ENCODE data around the gene ZNF507. TPM values are rescaled to one million over a fixed set of nuclear protein-coding genes. Genes with fewer than 3 reads are reported as not detected.

The ZNF507 gene
- total RNA-seq, 2 experiments from 2014 or later, result 13.3 to 35.0 TPM

DNA sequence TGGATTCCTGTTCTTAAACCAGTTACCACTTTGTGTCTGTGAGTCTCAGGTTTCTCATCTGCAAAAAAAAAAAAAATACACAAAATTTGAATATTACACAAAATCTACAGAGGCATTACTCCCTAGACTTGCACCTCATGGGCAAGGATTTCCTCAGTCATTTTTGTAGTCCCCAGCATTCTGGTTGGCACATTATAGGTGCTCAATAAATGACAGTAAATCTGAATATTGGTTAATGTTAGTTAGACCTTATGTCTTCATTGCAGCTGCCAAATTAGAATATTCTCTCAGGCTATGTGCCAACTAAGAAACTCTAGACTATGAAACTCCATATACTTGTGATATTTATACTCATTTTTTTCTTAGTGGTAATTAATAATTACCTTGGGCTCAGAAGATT lies 2.2 kb downstream of the ZNF507 start:
- no TSS peak for BruUV-seq (replicated peaks)
- Histone ChIP-seq H4K20me1 (ENCODE audit: insufficient read depth, low read length) (peaks cover 13% of the 10 kb centered on the region), H3K27ac (ENCODE audit: low read depth, low read length, poor library complexity, severe bottlenecking) (no peak overlapping the region), H3K4me1 (ENCODE audit: insufficient read depth, low read length, poor library complexity, severe bottlenecking) (peaks cover 40% of the 10 kb centered on the region), H3K9me3 (ENCODE audit: low read length) (no peaks in the 10 kb centered on the region), H3K79me2 (ENCODE audit: insufficient read depth, low read depth, low read length) (peaks cover 67% of the 10 kb centered on the region), H3K36me3 (ENCODE audit: insufficient read depth, low read length) (peaks cover 48% of the 10 kb centered on the region), H3K4me3 (ENCODE audit: low read depth, low read length, poor library complexity, severe bottlenecking) (peak overlapping the region; percentile 98), H3K4me2 (ENCODE audit: low read length) (peak overlapping the region; percentile 73), H2AFZ (ENCODE audit: low read length) (no peak overlapping the region), H3K9me2 (ENCODE audit: insufficient read depth, low read length) (no peaks in the 10 kb centered on the region)
- ChIA-PET POLR2A (interaction anchor here (0.7 kb wide), 1 partner anchor 1005 kb away, joined by 3 read pairs; no protein-coding TSS in a partner anchor), CTCF (ENCODE audit: unreplicated experiment) (no interaction called here)
- no peak for DNase-seq (ENCODE audit: low spot score)
- TF ChIP-seq, protein P1, sequence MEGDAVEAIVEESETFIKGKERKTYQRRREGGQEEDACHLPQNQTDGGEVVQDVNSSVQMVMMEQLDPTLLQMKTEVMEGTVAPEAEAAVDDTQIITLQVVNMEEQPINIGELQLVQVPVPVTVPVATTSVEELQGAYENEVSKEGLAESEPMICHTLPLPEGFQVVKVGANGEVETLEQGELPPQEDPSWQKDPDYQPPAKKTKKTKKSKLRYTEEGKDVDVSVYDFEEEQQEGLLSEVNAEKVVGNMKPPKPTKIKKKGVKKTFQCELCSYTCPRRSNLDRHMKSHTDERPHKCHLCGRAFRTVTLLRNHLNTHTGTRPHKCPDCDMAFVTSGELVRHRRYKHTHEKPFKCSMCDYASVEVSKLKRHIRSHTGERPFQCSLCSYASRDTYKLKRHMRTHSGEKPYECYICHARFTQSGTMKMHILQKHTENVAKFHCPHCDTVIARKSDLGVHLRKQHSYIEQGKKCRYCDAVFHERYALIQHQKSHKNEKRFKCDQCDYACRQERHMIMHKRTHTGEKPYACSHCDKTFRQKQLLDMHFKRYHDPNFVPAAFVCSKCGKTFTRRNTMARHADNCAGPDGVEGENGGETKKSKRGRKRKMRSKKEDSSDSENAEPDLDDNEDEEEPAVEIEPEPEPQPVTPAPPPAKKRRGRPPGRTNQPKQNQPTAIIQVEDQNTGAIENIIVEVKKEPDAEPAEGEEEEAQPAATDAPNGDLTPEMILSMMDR (conservative IDR thresholded peaks at IDR 0.05; ENCODE audit: low read length), result no peak
- TF ChIP-seq EZH2phosphoT487 (IDR thresholded peaks at IDR 0.05; ENCODE audit: borderline replicate concordance, low read depth, low read length), result no peak
- intact Hi-C loops (cut with micrococcal nuclease; ENCODE audit: unreplicated experiment), result loop anchor here (5.0 kb wide), 1 partner anchor 60 kb away; the partner anchor contains the start of gene DPY19L3

DNA sequence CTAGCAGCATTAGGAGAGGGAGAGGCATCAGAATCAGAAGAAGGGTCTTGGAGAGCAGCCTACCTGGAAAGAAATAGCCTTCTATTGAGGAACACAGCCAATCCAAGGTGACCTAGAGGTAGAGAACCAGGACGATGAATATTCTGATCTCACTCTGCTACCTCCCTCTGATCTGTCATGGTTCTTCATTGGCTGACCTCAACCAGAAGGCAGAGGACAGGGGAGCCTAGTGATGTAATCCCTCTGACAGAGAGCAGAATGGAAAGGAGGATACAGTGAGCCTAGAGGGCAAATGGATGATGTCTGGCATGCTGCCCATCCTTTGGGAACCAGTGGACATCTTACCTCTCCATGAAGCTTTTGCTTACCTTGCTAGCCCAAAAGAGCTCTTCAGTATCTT lies 3.6 kb downstream of the ZNF507 start:
- no peak for TF ChIP-seq EZH2phosphoT487 (IDR thresholded peaks at IDR 0.05; ENCODE audit: borderline replicate concordance, low read depth, low read length)
- TF ChIP-seq, protein P1 (conservative IDR thresholded peaks at IDR 0.05; ENCODE audit: low read length), result no peak
- DNase-seq (ENCODE audit: low spot score), result no peak
- no peak overlapping the region for H3K27ac ChIP-seq (ENCODE audit: low read depth, low read length, poor library complexity, severe bottlenecking)
- no peaks in the 10 kb centered on the region for H3K9me3 ChIP-seq (ENCODE audit: low read length)
- no peak overlapping the region for H3K4me2 ChIP-seq (ENCODE audit: low read length)
- peaks cover 13% of the 10 kb centered on the region for H4K20me1 ChIP-seq (ENCODE audit: insufficient read depth, low read length)
- H2AFZ ChIP-seq (ENCODE audit: low read length), result no peak overlapping the region
- H3K9me2 ChIP-seq (ENCODE audit: insufficient read depth, low read length), result no peaks in the 10 kb centered on the region
- H3K36me3 ChIP-seq (ENCODE audit: insufficient read depth, low read length), result peaks cover 63% of the 10 kb centered on the region
- ChIA-PET CTCF (ENCODE audit: unreplicated experiment) (no interaction called here), POLR2A (interaction anchor here (2.0 kb wide), 1 partner anchor 30 kb away, joined by 5 read pairs; no protein-coding TSS in a partner anchor)
- H3K79me2 ChIP-seq (ENCODE audit: insufficient read depth, low read depth, low read length), result peaks cover 78% of the 10 kb centered on the region
- H3K4me1 ChIP-seq (ENCODE audit: insufficient read depth, low read length, poor library complexity, severe bottlenecking), result peaks cover 40% of the 10 kb centered on the region
- no peak overlapping the region for H3K4me3 ChIP-seq (ENCODE audit: low read depth, low read length, poor library complexity, severe bottlenecking)
- BruUV-seq (replicated peaks), result no TSS peak
- intact Hi-C loops (cut with micrococcal nuclease; ENCODE audit: unreplicated experiment), result loop anchor here (5.0 kb wide), 1 partner anchor 58 kb away; the partner anchor contains the start of gene DPY19L3

DNA sequence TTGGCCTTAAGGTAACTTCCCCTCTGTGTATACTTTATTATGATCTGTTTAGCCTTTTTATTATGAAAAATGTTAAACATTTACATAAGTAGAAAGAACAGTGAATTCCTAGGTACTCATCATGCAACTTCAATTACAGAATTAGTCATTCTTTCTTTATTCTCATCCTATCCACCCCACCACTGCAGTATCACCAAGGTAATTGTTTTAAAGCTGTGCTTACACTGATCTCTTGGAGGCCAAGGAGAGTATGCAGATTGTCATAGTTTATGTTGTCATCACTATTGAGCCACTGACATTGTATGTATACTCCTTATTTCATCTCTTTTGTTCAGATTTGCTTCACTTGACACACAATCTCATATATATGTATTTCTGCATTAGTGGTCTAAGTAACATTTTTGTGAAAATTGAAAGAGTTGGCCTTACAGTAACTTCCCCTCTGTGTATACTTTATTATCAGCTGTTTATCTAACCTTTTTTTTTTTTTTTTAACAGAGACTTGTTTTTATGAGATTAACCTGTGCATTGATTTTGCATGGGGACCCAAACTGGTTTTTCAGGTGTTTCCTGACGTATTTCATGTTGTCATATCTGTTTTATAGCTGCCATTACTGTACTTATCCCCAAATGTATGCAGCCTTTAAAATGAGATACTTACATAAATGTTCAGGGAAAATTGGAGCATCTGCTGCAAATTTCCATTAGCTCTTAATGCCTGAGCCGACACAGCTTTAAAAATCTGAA lies 4.5 kb downstream of the ZNF507 start:
- no peaks in the 10 kb centered on the region for H3K9me2 ChIP-seq (ENCODE audit: insufficient read depth, low read length)
- no peak overlapping the region for H2AFZ ChIP-seq (ENCODE audit: low read length)
- H3K27ac ChIP-seq (ENCODE audit: low read depth, low read length, poor library complexity, severe bottlenecking), result no peak overlapping the region
- H4K20me1 ChIP-seq (ENCODE audit: insufficient read depth, low read length), result peaks cover 13% of the 10 kb centered on the region
- intact Hi-C loops (cut with micrococcal nuclease; ENCODE audit: unreplicated experiment), result loop anchor here (5.0 kb wide), 1 partner anchor 57 kb away; the partner anchor contains the start of gene DPY19L3
- POLR2A ChIA-PET, result interaction anchor here (0.6 to 2.0 kb wide), 3 partner anchors 20 to 658 kb away, joined by 3 to 5 read pairs (median 3); no protein-coding TSS in a partner anchor
- H3K9me3 ChIP-seq (ENCODE audit: low read length), result no peaks in the 10 kb centered on the region
- H3K4me1 ChIP-seq (ENCODE audit: insufficient read depth, low read length, poor library complexity, severe bottlenecking), result peaks cover 40% of the 10 kb centered on the region
- no TSS peak for BruUV-seq (replicated peaks)
- peaks cover 86% of the 10 kb centered on the region for H3K79me2 ChIP-seq (ENCODE audit: insufficient read depth, low read depth, low read length)
- H3K36me3 ChIP-seq (ENCODE audit: insufficient read depth, low read length), result peaks cover 71% of the 10 kb centered on the region
- CTCF ChIA-PET (ENCODE audit: unreplicated experiment), result no interaction called here
- H3K4me3 ChIP-seq (ENCODE audit: low read depth, low read length, poor library complexity, severe bottlenecking), result no peak overlapping the region
- TF ChIP-seq, protein P1 (conservative IDR thresholded peaks at IDR 0.05; ENCODE audit: low read length), result no peak
- no peak for TF ChIP-seq EZH2phosphoT487 (IDR thresholded peaks at IDR 0.05; ENCODE audit: borderline replicate concordance, low read depth, low read length)
- no peak overlapping the region for H3K4me2 ChIP-seq (ENCODE audit: low read length)
- no peak for DNase-seq (ENCODE audit: low spot score)

Data from OCI-LY7 (cell line).